Measurements from ENCODE around the gene APIP. TPM values are rescaled to one million over a fixed set of nuclear protein-coding genes. Genes with fewer than 3 reads are reported as not detected.

APIP gene
- total RNA-seq, 1 donor from 2014 or later, result 16.5 TPM

GRCh38 chr11:34909955-34910354 is 6.2 kb downstream of the APIP start:
- Histone ChIP-seq H3K27me3 (ENCODE audit: control insufficient read depth, insufficient read depth, low read length) (no peaks in the 10 kb centered on the region), H3K4me3 (ENCODE audit: low read depth, low read length) (no peak overlapping the region), H3K36me3 (ENCODE audit: control insufficient read depth, insufficient read depth, low read length) (no peaks in the 10 kb centered on the region)
- TF ChIP-seq CTCF (IDR thresholded peaks at IDR 0.05; ENCODE audit: insufficient read depth, low read length, poor library complexity, severe bottlenecking), result no peak
- DNase-seq (ENCODE audit: low read depth), result no peak

GRCh38 chr11:34909415-34909814 is 6.8 kb downstream of the APIP start:
- DNase-seq (ENCODE audit: low read depth), result no peak
- no peak for TF ChIP-seq CTCF (IDR thresholded peaks at IDR 0.05; ENCODE audit: insufficient read depth, low read length, poor library complexity, severe bottlenecking)
- Histone ChIP-seq H3K36me3 (ENCODE audit: control insufficient read depth, insufficient read depth, low read length) (no peaks in the 10 kb centered on the region), H3K27me3 (ENCODE audit: control insufficient read depth, insufficient read depth, low read length) (no peaks in the 10 kb centered on the region), H3K4me3 (ENCODE audit: low read depth, low read length) (no peak overlapping the region)

GRCh38 chr11:34907934-34908593 is 8.1 kb downstream of the APIP start:
- no peak for TF ChIP-seq CTCF (IDR thresholded peaks at IDR 0.05; ENCODE audit: insufficient read depth, low read length, poor library complexity, severe bottlenecking)
- no peaks in the 10 kb centered on the region for H3K36me3 ChIP-seq (ENCODE audit: control insufficient read depth, insufficient read depth, low read length)
- no peaks in the 10 kb centered on the region for H3K27me3 ChIP-seq (ENCODE audit: control insufficient read depth, insufficient read depth, low read length)
- H3K4me3 ChIP-seq (ENCODE audit: low read depth, low read length), result no peak overlapping the region
- DNase-seq (ENCODE audit: low read depth), result no peak

GRCh38 chr11:34905666-34906065 is 10.5 kb downstream of the APIP start:
- H3K36me3 ChIP-seq (ENCODE audit: control insufficient read depth, insufficient read depth, low read length), result no peaks in the 10 kb centered on the region
- H3K4me3 ChIP-seq (ENCODE audit: low read depth, low read length), result no peak overlapping the region
- no peak for DNase-seq (ENCODE audit: low read depth)
- no peak for TF ChIP-seq CTCF (IDR thresholded peaks at IDR 0.05; ENCODE audit: insufficient read depth, low read length, poor library complexity, severe bottlenecking)
- no peaks in the 10 kb centered on the region for H3K27me3 ChIP-seq (ENCODE audit: control insufficient read depth, insufficient read depth, low read length)

- Histone ChIP-seq H3K27me3 (ENCODE audit: control insufficient read depth, insufficient read depth, low read length) (no peaks in the 10 kb centered on the region), H3K36me3 (ENCODE audit: control insufficient read depth, insufficient read depth, low read length) (no peaks in the 10 kb centered on the region), H3K4me3 (ENCODE audit: low read depth, low read length) (no peak overlapping the region)
- no peak for TF ChIP-seq CTCF (IDR thresholded peaks at IDR 0.05; ENCODE audit: insufficient read depth, low read length, poor library complexity, severe bottlenecking)
- no peak for DNase-seq (ENCODE audit: low read depth)
Observed at GRCh38 chr11:34904421-34904955, 11.7 kb downstream of the APIP start.

GRCh38 chr11:34899633-34900016 is 16.6 kb downstream of the APIP start:
- no peak for TF ChIP-seq CTCF (IDR thresholded peaks at IDR 0.05; ENCODE audit: insufficient read depth, low read length, poor library complexity, severe bottlenecking)
- no peaks in the 10 kb centered on the region for H3K36me3 ChIP-seq (ENCODE audit: control insufficient read depth, insufficient read depth, low read length)
- H3K4me3 ChIP-seq (ENCODE audit: low read depth, low read length), result no peak overlapping the region
- no peak for DNase-seq (ENCODE audit: low read depth)
- no peaks in the 10 kb centered on the region for H3K27me3 ChIP-seq (ENCODE audit: control insufficient read depth, insufficient read depth, low read length)

Measured in kidney epithelial cell (primary cell).